ENCODE data around the gene ABI2.

DNA sequence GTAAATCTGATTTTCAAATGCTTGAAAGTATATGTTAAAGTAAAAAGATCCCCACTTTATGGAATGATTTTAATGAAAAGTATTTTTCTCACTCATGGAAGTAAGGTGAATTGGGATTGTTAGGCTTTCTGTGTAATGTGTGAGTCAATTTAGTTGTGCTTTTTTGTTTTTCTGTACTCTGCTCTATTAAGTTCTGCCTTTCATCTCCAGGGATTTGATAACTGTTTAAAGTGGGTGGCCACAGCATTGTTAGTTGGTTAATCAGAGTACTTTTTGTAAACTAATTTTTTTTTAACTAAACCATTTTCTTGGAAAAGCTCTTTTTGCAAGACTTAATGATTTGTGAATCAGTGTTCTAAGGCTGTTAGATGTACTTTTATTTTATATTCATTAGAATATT is 76.8 kb downstream of the ABI2 start:
- TF ChIP-seq ZNF132 (tag by site-specific recombination; IDR thresholded peaks at IDR 0.05; ENCODE audit: borderline replicate concordance) (no peak), TRIM28 (IDR thresholded peaks at IDR 0.05; ENCODE audit: borderline replicate concordance, low read length) (no peak)
- TF ChIP-seq, protein P1, sequence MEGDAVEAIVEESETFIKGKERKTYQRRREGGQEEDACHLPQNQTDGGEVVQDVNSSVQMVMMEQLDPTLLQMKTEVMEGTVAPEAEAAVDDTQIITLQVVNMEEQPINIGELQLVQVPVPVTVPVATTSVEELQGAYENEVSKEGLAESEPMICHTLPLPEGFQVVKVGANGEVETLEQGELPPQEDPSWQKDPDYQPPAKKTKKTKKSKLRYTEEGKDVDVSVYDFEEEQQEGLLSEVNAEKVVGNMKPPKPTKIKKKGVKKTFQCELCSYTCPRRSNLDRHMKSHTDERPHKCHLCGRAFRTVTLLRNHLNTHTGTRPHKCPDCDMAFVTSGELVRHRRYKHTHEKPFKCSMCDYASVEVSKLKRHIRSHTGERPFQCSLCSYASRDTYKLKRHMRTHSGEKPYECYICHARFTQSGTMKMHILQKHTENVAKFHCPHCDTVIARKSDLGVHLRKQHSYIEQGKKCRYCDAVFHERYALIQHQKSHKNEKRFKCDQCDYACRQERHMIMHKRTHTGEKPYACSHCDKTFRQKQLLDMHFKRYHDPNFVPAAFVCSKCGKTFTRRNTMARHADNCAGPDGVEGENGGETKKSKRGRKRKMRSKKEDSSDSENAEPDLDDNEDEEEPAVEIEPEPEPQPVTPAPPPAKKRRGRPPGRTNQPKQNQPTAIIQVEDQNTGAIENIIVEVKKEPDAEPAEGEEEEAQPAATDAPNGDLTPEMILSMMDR (tag by site-specific recombination; IDR thresholded peaks at IDR 0.05) = no peak
